GM13977 (cell line): ENCODE results near the gene MBTPS2.

Experiments used
- DNase-seq: peaks from one replicate; pipeline ENCODE4 v3.0.0; 2012; ENCODE audit warnings: low spot score
- CTCF ChIP-seq: IDR thresholded peaks from 2 replicates; pipeline ENCODE4 v1.5.1; 2012; ENCODE audit warnings: mild to moderate bottlenecking, control low read depth; ENCODE audit not compliant: insufficient read depth; ENCODE audit errors: extremely low read depth, missing control alignments
- in situ Hi-C: fragments of 300-500 bp; cut with MboI; formaldehyde crosslinking; loops from one replicate; pipeline ENCODE4 v1.12.0; 2022; ENCODE audit warnings: low sequenced_read_pairs, low pct_unique_long_range_greater_than_20kb, mixed read lengths, inconsistent platforms; ENCODE audit not compliant: unreplicated experiment

MBTPS2 gene

GRCh38 chrX:21853578-21853977 lies 14.2 kb downstream of the MBTPS2 start:
- in situ Hi-C loops = no loop called here
- TF ChIP-seq CTCF = no peak
- no peak for DNase-seq

- no peak for DNase-seq
- in situ Hi-C loops = no loop called here
Measured at GRCh38 chrX:21855937-21856415, 16.6 kb downstream of the MBTPS2 start, which contains the start of gene YY2. Gene YY2, plus strand, starts transcription at chrX:21855987. Its CDS starts 498 bp downstream, at chrX:21856485.

GRCh38 chrX:21856504-21856903 lies 17.1 kb downstream of the MBTPS2 start:
- in situ Hi-C loops = no loop called here
- TF ChIP-seq CTCF = no peak
- DNase-seq = no peak

More at GRCh38 chrX:21855937-21856415, 16.6 kb downstream of the MBTPS2 start, which contains the start of gene YY2:
- no peak for TF ChIP-seq CTCF

- in situ Hi-C loops = no loop called here
- no peak for DNase-seq
- TF ChIP-seq CTCF = no peak
Measured at GRCh38 chrX:21863241-21863640, 23.8 kb downstream of the MBTPS2 start.

GRCh38 chrX:21865436-21865835 lies 26.0 kb downstream of the MBTPS2 start:
- in situ Hi-C loops = no loop called here
- no peak for DNase-seq
- no peak for TF ChIP-seq CTCF

- in situ Hi-C loops = no loop called here
- DNase-seq = no peak
- TF ChIP-seq CTCF = no peak
Measured at GRCh38 chrX:21870494-21870893, 31.1 kb downstream of the MBTPS2 start.
